ENCODE results near the gene LDHA. TPM values are rescaled to one million over a fixed set of nuclear protein-coding genes. Genes with fewer than 3 reads are reported as not detected.

LDHA gene
- total and polyA plus RNA-seq, 9 of the 15 experiments (the other 6 are each of a cell fraction or from before 2014, with no cell fraction given) = 535 to 3,001 (median 926) TPM

GRCh38 chr11:18394275-18394927 is at the start of gene LDHA (continued):
- TF ChIP-seq TCF7 (IDR thresholded peaks at IDR 0.05; ENCODE audit: borderline replicate concordance) = no peak
- peak; percentile 87 for TF ChIP-seq BHLHE40 (IDR thresholded peaks at IDR 0.05; ENCODE audit: low read length)
- TF ChIP-seq NKRF (IDR thresholded peaks at IDR 0.05; ENCODE audit: borderline replicate concordance) = peak; percentile 91
- TF ChIP-seq PRPF4 (IDR thresholded peaks at IDR 0.05; ENCODE audit: insufficient read depth, low read depth, low read length, poor library complexity, severe bottlenecking) = peak; percentile 92
- TF ChIP-seq TAF1 (IDR thresholded peaks at IDR 0.05; ENCODE audit: control insufficient read depth, extremely low read depth, insufficient read depth, low read length, severe bottlenecking) = peak; percentile 92
- TF ChIP-seq VEZF1 (CRISPR knock-in tag; IDR thresholded peaks at IDR 0.05) = peak; percentile 99
- TF ChIP-seq ERF (CRISPR knock-in tag; IDR thresholded peaks at IDR 0.05) = no peak
- TF ChIP-seq TEAD4 (IDR thresholded peaks at IDR 0.05; ENCODE audit: low read length) = peak; percentile 41; the same call in 1 of the 2 replicates
- TF ChIP-seq TEAD4 (CRISPR knock-in tag; IDR thresholded peaks at IDR 0.05; ENCODE audit: borderline replicate concordance) = peak; percentile 46; the same call in 1 of the 2 replicates
- peak; percentile 34; the same call in 1 of the 2 replicates for TF ChIP-seq ARID1B (IDR thresholded peaks at IDR 0.05)
- peak; percentile 91; the same call in 1 of the 2 replicates for TF ChIP-seq ARID4B (CRISPR knock-in tag; IDR thresholded peaks at IDR 0.05)
- TF ChIP-seq ZFX (CRISPR knock-in tag; IDR thresholded peaks at IDR 0.05) = peak; percentile 97
- peak; percentile 100 for TF ChIP-seq POLR2G (IDR thresholded peaks at IDR 0.05; ENCODE audit: low read depth, low read length)
- no peak for TF ChIP-seq ZNF76 (CRISPR knock-in tag; IDR thresholded peaks at IDR 0.05; ENCODE audit: borderline replicate concordance)
- TF ChIP-seq NELFE (IDR thresholded peaks at IDR 0.05; ENCODE audit: insufficient read depth, insufficient read length) = peak; percentile 26
- peak in 1 of 2 experiments; percentile 38; a peak in 1 of 4 replicates for TF ChIP-seq RCOR1 (IDR thresholded peaks at IDR 0.05; ENCODE audit: borderline replicate concordance in 1 of 2, low read depth in 2 of 2, low read length in 2 of 2)
- 0 out of 2 replicates have a peak, but pooled peaks have one; percentile 63 for TF ChIP-seq KDM2B (CRISPR knock-in tag; IDR thresholded peaks at IDR 0.05)
- peak; percentile 93; the same call in 1 of the 2 replicates for TF ChIP-seq LCOR (CRISPR knock-in tag; IDR thresholded peaks at IDR 0.05)
- TF ChIP-seq SMARCA4 (IDR thresholded peaks at IDR 0.05) = no peak
- TF ChIP-seq GABPA (tag; conservative IDR thresholded peaks at IDR 0.05; ENCODE audit: low read depth) = 0 out of 2 replicates have a peak, but pooled peaks have one; percentile 38
